GM04503 (cell line): Measurements from ENCODE around the gene ADGRV1.

Source experiments
- DNase-seq: peaks from one replicate; pipeline ENCODE4 v3.0.0-alpha.2; 2012; ENCODE audit warnings: low read depth

Gene ADGRV1

GRCh38 chr5:91136271-91136670, 577.7 kb downstream of the ADGRV1 start:
- DNase-seq = no peak

GRCh38 chr5:91137647-91138046, 579.0 kb downstream of the ADGRV1 start:
- no peak for DNase-seq

- DNase-seq = no peak
These were observed 581.1 kb downstream of the ADGRV1 start for GRCh38 chr5:91139572-91140200.

GRCh38 chr5:91140657-91141056, 582.1 kb downstream of the ADGRV1 start:
- DNase-seq = no peak

GRCh38 chr5:91141642-91142041, 583.0 kb downstream of the ADGRV1 start:
- no peak for DNase-seq

GRCh38 chr5:91142386-91142785, 583.8 kb downstream of the ADGRV1 start:
- DNase-seq = no peak

- no peak for DNase-seq
These were observed 584.2 kb downstream of the ADGRV1 start for GRCh38 chr5:91142819-91143218.

GRCh38 chr5:91143840-91144239, 585.2 kb downstream of the ADGRV1 start:
- no peak for DNase-seq

GRCh38 chr5:91144491-91145332, 586.1 kb downstream of the ADGRV1 start:
- no peak for DNase-seq

GRCh38 chr5:91145333-91145620, 586.7 kb downstream of the ADGRV1 start:
- no peak for DNase-seq

GRCh38 chr5:91146230-91146629, 587.6 kb downstream of the ADGRV1 start:
- DNase-seq = no peak

- no peak for DNase-seq
These were observed 588.5 kb downstream of the ADGRV1 start for GRCh38 chr5:91146905-91147600.

- DNase-seq = no peak
These were observed 591.6 kb downstream of the ADGRV1 start for GRCh38 chr5:91150234-91150633.

- no peak for DNase-seq
These were observed 592.0 kb downstream of the ADGRV1 start for GRCh38 chr5:91150636-91151035.

- peak; percentile 77 for DNase-seq
These were observed 593.4 kb downstream of the ADGRV1 start for GRCh38 chr5:91151947-91152346.

- no peak for DNase-seq
These were observed 595.7 kb downstream of the ADGRV1 start for GRCh38 chr5:91154338-91154737.

- DNase-seq = no peak
These were observed 596.7 kb downstream of the ADGRV1 start for GRCh38 chr5:91155274-91155673.

GRCh38 chr5:91156242-91156641, 597.6 kb downstream of the ADGRV1 start:
- no peak for DNase-seq

GRCh38 chr5:91158011-91158410, 599.4 kb downstream of the ADGRV1 start:
- no peak for DNase-seq

- DNase-seq = no peak
These were observed 601.0 kb downstream of the ADGRV1 start for GRCh38 chr5:91159647-91160046.

GRCh38 chr5:91160714-91161285, 602.2 kb downstream of the ADGRV1 start:
- no peak for DNase-seq

GRCh38 chr5:91162534-91163381, 604.2 kb downstream of the ADGRV1 start:
- peak; percentile 85 for DNase-seq
